D721Med (cell line): ENCODE measurements around the gene FBXW4.

ENCODE experiments used
- DNase-seq: peaks from one replicate; pipeline ENCODE4 v3.0.0; 2011; ENCODE audit warnings: low spot score; ENCODE audit not compliant: insufficient read length
- FAIRE-seq: peaks from 2 replicates; lab custom pipeline; 2011; peaks lifted over from hg19 to GRCh38; lab: Jason Lieb, UNC
- TF ChIP-seq, protein P1 (sequence below): IDR thresholded peaks from 2 replicates; pipeline ENCODE4 v1.5.1; 2012; ENCODE audit warnings: mild to moderate bottlenecking, control low read depth; ENCODE audit not compliant: insufficient read depth; ENCODE audit errors: missing control alignments

Gene FBXW4

GRCh38 chr10:101666083-101666482, 28.9 kb downstream of the FBXW4 start:
- TF ChIP-seq, protein P1, sequence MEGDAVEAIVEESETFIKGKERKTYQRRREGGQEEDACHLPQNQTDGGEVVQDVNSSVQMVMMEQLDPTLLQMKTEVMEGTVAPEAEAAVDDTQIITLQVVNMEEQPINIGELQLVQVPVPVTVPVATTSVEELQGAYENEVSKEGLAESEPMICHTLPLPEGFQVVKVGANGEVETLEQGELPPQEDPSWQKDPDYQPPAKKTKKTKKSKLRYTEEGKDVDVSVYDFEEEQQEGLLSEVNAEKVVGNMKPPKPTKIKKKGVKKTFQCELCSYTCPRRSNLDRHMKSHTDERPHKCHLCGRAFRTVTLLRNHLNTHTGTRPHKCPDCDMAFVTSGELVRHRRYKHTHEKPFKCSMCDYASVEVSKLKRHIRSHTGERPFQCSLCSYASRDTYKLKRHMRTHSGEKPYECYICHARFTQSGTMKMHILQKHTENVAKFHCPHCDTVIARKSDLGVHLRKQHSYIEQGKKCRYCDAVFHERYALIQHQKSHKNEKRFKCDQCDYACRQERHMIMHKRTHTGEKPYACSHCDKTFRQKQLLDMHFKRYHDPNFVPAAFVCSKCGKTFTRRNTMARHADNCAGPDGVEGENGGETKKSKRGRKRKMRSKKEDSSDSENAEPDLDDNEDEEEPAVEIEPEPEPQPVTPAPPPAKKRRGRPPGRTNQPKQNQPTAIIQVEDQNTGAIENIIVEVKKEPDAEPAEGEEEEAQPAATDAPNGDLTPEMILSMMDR, result no peak
- FAIRE-seq, result no peak
- no peak for DNase-seq

DNA sequence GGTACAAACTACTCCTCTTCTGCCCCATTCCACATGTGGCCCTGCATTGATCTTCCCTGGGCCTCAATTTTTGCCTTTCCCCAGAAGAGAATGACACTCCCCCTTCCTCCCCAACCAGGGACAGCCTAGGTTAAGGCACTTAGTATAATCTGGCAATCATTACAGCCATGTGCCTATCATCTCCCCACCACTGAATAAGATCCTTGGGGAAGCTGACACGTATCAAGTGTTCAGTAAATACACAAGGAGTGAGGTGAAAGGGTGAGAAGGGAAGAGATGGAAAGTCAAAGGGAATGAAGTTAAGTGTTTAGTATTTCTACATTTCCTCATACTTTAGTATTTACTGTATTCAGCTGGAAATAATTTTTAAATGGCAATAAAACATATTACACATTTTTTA, 31.9 kb downstream of the FBXW4 start:
- no peak for FAIRE-seq
- DNase-seq, result no peak
- TF ChIP-seq, protein P1, result no peak

GRCh38 chr10:101660256-101660655, 34.7 kb downstream of the FBXW4 start:
- TF ChIP-seq, protein P1, result no peak
- FAIRE-seq (no peak), DNase-seq (no peak)

- FAIRE-seq (no peak), DNase-seq (no peak)
- TF ChIP-seq, protein P1, result no peak
These were observed 36.0 kb downstream of the FBXW4 start for GRCh38 chr10:101658975-101659374.

DNA sequence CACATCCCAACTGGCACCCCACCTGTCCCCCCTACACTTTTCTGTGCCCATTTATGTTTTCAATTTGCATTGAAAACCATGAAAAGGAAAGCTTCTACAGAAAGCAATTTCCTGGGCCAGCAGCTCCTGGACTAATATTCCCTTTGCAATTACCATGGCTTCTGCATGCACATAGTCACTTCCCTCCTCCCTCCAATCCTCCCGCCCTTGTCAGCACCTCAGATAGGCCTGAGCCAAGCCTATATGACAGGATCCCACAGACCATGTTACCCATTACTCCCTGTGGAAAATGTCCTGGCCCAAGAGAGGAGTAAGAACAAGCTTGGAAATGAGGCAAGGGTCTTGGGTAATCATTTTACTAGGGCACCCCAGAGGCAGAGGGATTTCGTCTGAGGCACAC, 38.1 kb downstream of the FBXW4 start:
- DNase-seq (no peak), FAIRE-seq (no peak)
- TF ChIP-seq, protein P1, result no peak

GRCh38 chr10:101655570-101655969, 39.4 kb downstream of the FBXW4 start:
- TF ChIP-seq, protein P1, result no peak
- no peak for FAIRE-seq
- DNase-seq, result no peak

DNA sequence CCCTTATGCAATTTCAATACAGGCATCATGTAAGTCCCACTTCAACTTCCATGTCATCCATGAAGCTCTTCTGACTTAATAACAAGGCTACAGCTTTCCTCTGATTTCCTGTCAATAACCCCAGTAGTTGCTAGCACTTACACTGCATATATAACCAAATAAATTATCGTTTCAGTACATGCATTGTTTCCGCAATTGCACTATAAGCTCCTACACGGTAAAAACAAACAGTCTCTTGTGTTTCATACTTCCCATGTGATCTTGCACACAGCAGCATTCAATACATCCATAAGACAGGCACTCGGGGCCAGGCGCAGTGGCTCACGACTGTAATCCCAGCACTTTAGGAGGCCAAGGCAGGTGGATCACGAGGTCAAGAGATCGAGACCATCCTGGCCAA, 41.4 kb downstream of the FBXW4 start:
- FAIRE-seq (no peak), DNase-seq (no peak)
- TF ChIP-seq, protein P1, result no peak
